Uterus (tissue), 4 donors: ENCODE results near the gene CPNE4. TPM values are rescaled to one million over a fixed set of nuclear protein-coding genes. Genes with fewer than 3 reads are reported as not detected.
A peak's percentile ranks its signal among the peaks of the same experiment; 100 is the strongest.
"Not testable (repeated sequence)": the region's sequence is repeated elsewhere in the genome, so short reads cannot be mapped to it uniquely, and the experiment has no call there.

ENCODE experiments used
- DNase-seq, 2 donors: peaks; one replicate each; pipeline ENCODE4 v3.0.0-alpha.2; 2019 to 2020
- H3K27ac ChIP-seq, 2 donors: fragments of 200-600 bp; sonication (generic); 1 replicate in 1 of 2; 2 replicates in 1 of 2; pipeline ENCODE4 v1.5.1; 2016 to 2018
- H3K27me3 ChIP-seq, 2 donors: fragments of 200-600 bp; sonication (generic); one replicate each; pipeline ENCODE4 v1.5.1; 2018 to 2019; ENCODE audit warnings: control low read depth in 1 of 2
- H3K36me3 ChIP-seq, 2 donors: fragments of 200-600 bp; sonication (generic); one replicate each; pipeline ENCODE4 v1.5.1; 2019; ENCODE audit warnings: control low read depth in 1 of 2
- H3K4me1 ChIP-seq, 2 donors: fragments of 200-600 bp; sonication (generic); one replicate each; pipeline ENCODE4 v1.5.1; 2018 to 2019; ENCODE audit warnings: control low read depth in 1 of 2
- H3K4me3 ChIP-seq, 2 donors: fragments of 200-600 bp; sonication (generic); 1 replicate in 1 of 2; 2 replicates in 1 of 2; pipeline ENCODE4 v1.5.1; 2018 to 2019; ENCODE audit warnings: mild to moderate bottlenecking in 1 of 2
- H3K9me3 ChIP-seq, 2 donors: fragments of 200-600 bp; sonication (generic); one replicate each; pipeline ENCODE4 v1.5.1; 2019; ENCODE audit warnings: control low read depth in 1 of 2
- POLR2A ChIP-seq, 2 donors: fragments of 450-650 bp; IDR thresholded peaks; one replicate each; pipeline ENCODE4 v1.6.1; 2016; ENCODE audit warnings: antibody characterized with exemption in 2 of 2, mild to moderate bottlenecking in 1 of 2, moderate library complexity in 1 of 2
- intact Hi-C: fragments of 100-400 bp; cut with DNase I; formaldehyde crosslinking; loops from one replicate; pipeline ENCODE4 v1.15.1; 2023; ENCODE audit warnings: low total_unique reads
- total RNA-seq, 4 donors: library from RNA; depleted of rRNA in 3 of 4; stranded (reverse); fragments of >200 nt in 3 of 4; gene quantifications; one replicate each; pipeline versions ENCODE4 v1.1.0 to v1.2.4, GENCODE V29; 2014 to 2023
- TF ChIP-seq, protein P1 (sequence below), 4 experiments: fragments of 200-600 bp in 2 of 4; fragments of 450-650 bp in 2 of 4; sonication (generic) in 2 of 4; IDR thresholded peaks; one replicate each; pipeline ENCODE4 v1.5.1; 2016 to 2019; ENCODE audit warnings: antibody characterized with exemption in 4 of 4, mild to moderate bottlenecking in 2 of 4, moderate library complexity in 1 of 4
- donor health status: DM: yes; HTN: yes; CAD: no.

The CPNE4 gene
- total RNA-seq, 4 donors from 2014 or later: 0.35 TPM; not detected in 3

DNA sequence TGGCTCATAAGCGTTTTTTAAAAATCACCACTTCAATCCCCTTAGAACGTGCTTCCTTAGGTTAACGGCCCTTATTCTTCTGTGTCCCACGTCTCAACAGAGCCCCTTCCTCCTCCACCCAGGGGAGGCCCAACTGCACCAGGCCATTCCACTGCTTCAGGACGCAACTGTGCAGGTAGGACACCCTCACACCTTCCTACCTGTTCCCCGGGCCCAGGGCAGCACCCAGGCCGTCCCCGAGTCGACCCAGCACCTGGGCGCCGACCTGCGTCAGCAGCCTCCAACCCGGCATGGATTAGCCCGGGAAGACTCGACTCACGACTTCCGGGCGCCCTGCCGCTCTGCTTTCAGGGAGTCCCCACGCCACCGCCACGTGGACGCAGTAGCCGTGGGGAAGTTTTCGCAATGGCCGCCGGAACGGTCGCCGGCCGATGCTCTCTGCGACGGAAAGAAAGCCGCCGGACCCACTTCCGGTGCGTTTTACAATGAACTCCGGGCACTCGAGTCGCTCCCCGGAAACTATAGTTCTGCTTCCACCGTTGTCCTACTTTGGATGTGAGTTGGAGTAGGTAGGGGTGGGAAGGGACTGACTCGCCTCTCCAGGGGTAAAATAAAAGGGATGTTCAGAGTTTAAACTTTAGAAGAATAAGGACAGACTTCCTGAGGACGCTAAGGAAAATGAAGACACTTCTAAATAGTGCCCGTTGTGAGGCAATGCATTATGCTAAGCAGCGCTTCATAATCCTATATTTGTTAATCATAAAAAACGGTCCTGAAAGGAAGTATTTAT is 532.1 kb downstream of the CPNE4 start, which contains the start of gene MRPL3:
Gene MRPL3 (minus strand): TSS at position 442 of the 790 bp plus-strand sequence. CDS start 150 bp downstream, at position 292.
- TF ChIP-seq, protein P1, sequence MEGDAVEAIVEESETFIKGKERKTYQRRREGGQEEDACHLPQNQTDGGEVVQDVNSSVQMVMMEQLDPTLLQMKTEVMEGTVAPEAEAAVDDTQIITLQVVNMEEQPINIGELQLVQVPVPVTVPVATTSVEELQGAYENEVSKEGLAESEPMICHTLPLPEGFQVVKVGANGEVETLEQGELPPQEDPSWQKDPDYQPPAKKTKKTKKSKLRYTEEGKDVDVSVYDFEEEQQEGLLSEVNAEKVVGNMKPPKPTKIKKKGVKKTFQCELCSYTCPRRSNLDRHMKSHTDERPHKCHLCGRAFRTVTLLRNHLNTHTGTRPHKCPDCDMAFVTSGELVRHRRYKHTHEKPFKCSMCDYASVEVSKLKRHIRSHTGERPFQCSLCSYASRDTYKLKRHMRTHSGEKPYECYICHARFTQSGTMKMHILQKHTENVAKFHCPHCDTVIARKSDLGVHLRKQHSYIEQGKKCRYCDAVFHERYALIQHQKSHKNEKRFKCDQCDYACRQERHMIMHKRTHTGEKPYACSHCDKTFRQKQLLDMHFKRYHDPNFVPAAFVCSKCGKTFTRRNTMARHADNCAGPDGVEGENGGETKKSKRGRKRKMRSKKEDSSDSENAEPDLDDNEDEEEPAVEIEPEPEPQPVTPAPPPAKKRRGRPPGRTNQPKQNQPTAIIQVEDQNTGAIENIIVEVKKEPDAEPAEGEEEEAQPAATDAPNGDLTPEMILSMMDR (IDR thresholded peaks at IDR 0.05): no peak
- peak in 1 of 2 donors; percentile 33 for TF ChIP-seq POLR2A (IDR thresholded peaks at IDR 0.05)
- intact Hi-C loops: no loop called here
- Histone ChIP-seq H3K27ac (peak within 1 kb of the TSS; percentile 58 to 77), H3K4me1 (no peaks in the 10 kb centered on the region), H3K36me3 (no peaks in the 10 kb centered on the region), H3K27me3 (no peaks in the 10 kb centered on the region), H3K9me3 (no peaks in the 10 kb centered on the region), H3K4me3 (peak within 1 kb of the TSS; percentile 55 to 67)
- peak; percentile 74 to 81 for DNase-seq

DNA sequence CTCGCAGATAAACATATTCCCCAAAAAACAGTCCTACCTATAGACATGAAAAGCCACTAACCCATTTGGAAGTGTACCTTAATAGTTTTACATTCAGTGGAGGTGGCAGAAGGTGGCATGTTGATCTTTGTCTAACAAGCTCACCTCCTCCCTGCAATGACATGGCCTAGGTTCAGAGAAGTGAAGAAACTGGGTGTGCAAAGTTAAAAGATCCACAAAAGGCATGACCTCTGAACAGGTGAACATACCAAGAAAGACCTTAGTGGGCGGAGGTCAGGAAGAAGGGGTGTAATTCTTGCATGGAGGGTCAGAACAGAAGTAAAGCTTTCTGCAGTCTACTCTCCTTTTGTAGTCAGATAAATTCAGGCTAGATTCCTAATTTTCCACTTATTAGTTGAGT is 532.9 kb downstream of the CPNE4 start:
- Histone ChIP-seq H3K4me3 (peak overlapping the region; percentile 55 to 67), H3K4me1 (no peaks in the 10 kb centered on the region), H3K27ac (peak overlapping the region; percentile 58 to 77), H3K9me3 (no peaks in the 10 kb centered on the region), H3K36me3 (no peaks in the 10 kb centered on the region), H3K27me3 (no peaks in the 10 kb centered on the region)
- no peak for DNase-seq
- intact Hi-C loops: no loop called here
- TF ChIP-seq, protein P1 (IDR thresholded peaks at IDR 0.05): no peak
- TF ChIP-seq POLR2A (IDR thresholded peaks at IDR 0.05): no peak

DNA sequence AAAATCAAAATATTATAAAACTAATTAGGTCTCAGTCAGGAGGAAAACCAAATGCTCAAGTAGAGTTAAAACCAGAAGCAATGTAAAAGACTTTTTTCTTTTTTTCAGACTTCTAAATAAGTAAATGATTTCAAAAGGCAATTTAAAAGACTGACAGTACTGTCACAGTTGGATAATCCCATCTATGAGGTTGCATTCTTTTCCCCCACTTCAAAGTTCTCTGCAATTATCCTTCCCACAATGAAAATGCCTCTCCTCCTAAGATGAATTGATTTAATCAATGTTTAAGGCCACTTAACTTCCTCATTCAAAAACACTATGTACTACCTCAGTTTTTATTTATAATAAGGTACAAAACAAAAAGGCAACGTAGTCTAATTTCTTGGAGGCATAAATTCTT is 540.1 kb downstream of the CPNE4 start:
- TF ChIP-seq, protein P1 (IDR thresholded peaks at IDR 0.05): no peak
- TF ChIP-seq POLR2A (IDR thresholded peaks at IDR 0.05): no peak
- Histone ChIP-seq H3K27me3 (no peaks in the 10 kb centered on the region), H3K36me3 (no peaks in the 10 kb centered on the region), H3K4me1 (no peaks in the 10 kb centered on the region), H3K9me3 (no peaks in the 10 kb centered on the region), H3K4me3 (no peak overlapping the region), H3K27ac (no peak overlapping the region)
- intact Hi-C loops: no loop called here
- DNase-seq: no peak

DNA sequence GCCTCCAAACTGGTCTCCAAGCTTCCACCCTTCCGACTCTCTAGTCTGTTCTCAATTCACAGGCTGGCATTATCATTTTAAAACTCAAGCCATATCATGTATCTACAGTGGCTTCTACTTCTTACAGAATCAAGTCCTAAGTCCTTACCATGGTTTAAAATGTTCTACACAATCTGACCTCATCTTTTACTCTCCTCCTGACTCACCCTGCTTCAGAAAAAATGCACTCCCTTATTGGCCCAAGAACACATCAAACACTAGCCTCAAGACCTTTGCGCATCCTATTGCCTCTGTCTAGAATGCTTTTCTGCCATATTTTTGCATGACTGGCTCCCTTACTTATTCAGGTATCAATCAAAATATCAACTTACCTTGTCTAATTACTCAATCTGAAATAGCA is 543.0 kb downstream of the CPNE4 start:
- no peaks in the 10 kb centered on the region for H3K36me3 ChIP-seq
- DNase-seq: no peak
- no peaks in the 10 kb centered on the region for H3K9me3 ChIP-seq
- H3K4me3 ChIP-seq: no peak overlapping the region
- no peak for TF ChIP-seq POLR2A (IDR thresholded peaks at IDR 0.05)
- TF ChIP-seq, protein P1 (IDR thresholded peaks at IDR 0.05): no peak
- no peaks in the 10 kb centered on the region for H3K4me1 ChIP-seq
- no peak overlapping the region for H3K27ac ChIP-seq
- H3K27me3 ChIP-seq: no peaks in the 10 kb centered on the region
- intact Hi-C loops: no loop called here

DNA sequence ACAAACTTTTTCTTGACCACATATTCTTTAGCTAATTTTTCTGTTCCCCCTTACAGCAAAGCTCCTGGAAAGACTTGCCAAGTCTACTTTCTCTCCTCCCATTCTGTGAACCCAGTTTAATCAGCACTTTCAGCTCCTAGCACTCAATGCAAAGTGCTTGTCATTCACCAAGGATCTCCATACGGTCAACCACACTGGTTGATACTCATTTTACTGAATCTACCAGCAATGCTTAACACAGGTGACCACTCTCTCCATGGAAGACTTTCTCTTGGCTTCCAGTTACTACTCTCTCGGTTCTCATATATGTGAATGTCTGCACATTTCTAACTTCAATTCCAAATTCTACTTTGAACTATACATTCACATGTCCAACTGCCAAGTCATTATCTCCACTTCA is 543.7 kb downstream of the CPNE4 start:
- Histone ChIP-seq H3K4me1 (no peaks in the 10 kb centered on the region), H3K4me3 (no peak overlapping the region), H3K27me3 (no peaks in the 10 kb centered on the region), H3K9me3 (no peaks in the 10 kb centered on the region), H3K36me3 (no peaks in the 10 kb centered on the region), H3K27ac (no peak overlapping the region)
- intact Hi-C loops: no loop called here
- no peak for DNase-seq
- TF ChIP-seq, protein P1 (IDR thresholded peaks at IDR 0.05): no peak
- TF ChIP-seq POLR2A (IDR thresholded peaks at IDR 0.05): no peak

DNA sequence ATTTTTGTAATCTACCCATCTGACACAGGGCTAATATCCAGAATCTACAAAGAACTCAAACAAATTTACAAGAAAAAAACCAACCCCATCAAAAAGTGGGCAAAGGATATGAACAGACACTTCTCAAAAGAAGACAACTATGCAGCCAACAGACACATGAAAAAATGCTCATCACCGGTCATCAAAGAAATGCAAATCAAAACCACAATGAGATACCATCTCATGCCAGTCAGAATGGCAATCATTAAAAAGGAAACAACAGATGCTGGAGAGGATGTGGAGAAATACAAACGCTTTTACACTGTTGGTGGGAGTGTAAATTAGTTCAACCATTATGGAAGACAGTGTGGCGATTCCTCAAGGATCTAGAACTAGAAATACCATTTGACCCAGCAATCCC is 548.3 kb downstream of the CPNE4 start:
- H3K27me3 ChIP-seq, H3K27ac ChIP-seq, H3K4me3 ChIP-seq, DNase-seq, H3K36me3 ChIP-seq, H3K4me1 ChIP-seq, H3K9me3 ChIP-seq, intact Hi-C loops: not testable (repeated sequence)
